ENCODE results near the gene MAP2. TPM values are rescaled to one million over a fixed set of nuclear protein-coding genes. Genes with fewer than 3 reads are reported as not detected.

Gene MAP2
- total and polyA plus RNA-seq, 2 of the 13 experiments (the other 11 are each of a cell fraction or from before 2014, with no cell fraction given): 0.08 TPM; not detected in 1

DNA sequence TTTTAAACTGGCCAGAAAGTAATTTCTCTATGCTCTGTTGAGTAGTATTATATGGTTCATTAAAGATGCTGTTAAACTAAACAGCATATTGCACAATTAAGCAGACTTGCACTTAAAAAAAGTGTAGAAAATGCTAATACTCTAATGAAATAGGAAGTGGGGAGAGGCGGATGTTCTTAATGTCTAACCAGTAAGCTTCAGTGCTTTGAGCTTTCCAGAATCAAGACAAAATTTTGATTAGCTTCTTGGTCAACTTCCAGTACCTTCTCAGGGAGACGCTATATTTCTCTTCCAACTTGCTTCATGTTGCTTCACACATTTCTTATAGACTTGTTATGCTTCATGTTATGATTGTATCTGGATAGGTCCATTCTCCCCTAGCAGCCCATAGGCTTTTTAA is 89.1 kb downstream of the MAP2 start:
- Histone ChIP-seq H4K20me1 (ENCODE audit: insufficient read depth, low read length) (no peaks in the 10 kb centered on the region), H3K79me2 (ENCODE audit: insufficient read depth, low read length) (no peaks in the 10 kb centered on the region), H3K27ac (ENCODE audit: extremely low read length, insufficient read depth, low read length) (no peak overlapping the region), H3K9me3 (ENCODE audit: low read length) (no peaks in the 10 kb centered on the region), H3K27me3 (ENCODE audit: control insufficient read depth in 1 of 2, insufficient read depth in 2 of 2, low read length in 2 of 2) (no peaks in the 10 kb centered on the region), H3K36me3 (replicated peaks in 1 of 2; ENCODE audit: control insufficient read depth in 1 of 2, insufficient read depth in 2 of 2, low read length in 2 of 2) (no peaks in the 10 kb centered on the region), H2AFZ (ENCODE audit: low read length) (no peak overlapping the region), H3K4me3 (replicated peaks in 1 of 3; ENCODE audit: insufficient read depth in 1 of 3, low read depth in 2 of 3, low read length in 3 of 3) (no peak overlapping the region), H3K4me2 (ENCODE audit: low read depth, low read length) (no peak overlapping the region), H3K9ac (ENCODE audit: insufficient read depth, low read depth, low read length) (no peak overlapping the region), H3K4me1 (ENCODE audit: insufficient read depth, low read length) (peaks cover 7% of the 10 kb centered on the region)
- DNase-seq (ENCODE audit: low spot score): no peak
- WGBS (ENCODE audit: low lambda C conversion rate): 24% methylated on average over 2 of the region's 2 CpGs
- ATAC-seq: no peak
- ChIA-PET POLR2A (no interaction called here), CTCF (ENCODE audit: low intra/inter-chr PET ratio, low total read pairs) (no interaction called here)
- no TSS peak for BruUV-seq (replicated peaks)
- FAIRE-seq: no peak
- intact Hi-C loops (cut with micrococcal nuclease; ENCODE audit: unreplicated experiment) (no loop called here), in situ Hi-C loops (cut with HindIII; ENCODE audit: extremely low pct_ligation_motif_present, low pct_unique_long_range_greater_than_20kb) (no loop called here)
- TF ChIP-seq ZNF414 (CRISPR knock-in tag; IDR thresholded peaks at IDR 0.05) (no peak), MEIS1 (CRISPR knock-in tag; IDR thresholded peaks at IDR 0.05; ENCODE audit: borderline replicate concordance) (no peak), NR3C1 (CRISPR knock-in tag; IDR thresholded peaks at IDR 0.05) (no peak), MTA1 (CRISPR knock-in tag; IDR thresholded peaks at IDR 0.05; ENCODE audit: borderline replicate concordance) (no peak), ZNF839 (CRISPR knock-in tag; IDR thresholded peaks at IDR 0.05; ENCODE audit: borderline replicate concordance) (no peak), ZBTB4 (CRISPR knock-in tag; IDR thresholded peaks at IDR 0.05; ENCODE audit: borderline replicate concordance) (no peak), ZFP1 (CRISPR knock-in tag; IDR thresholded peaks at IDR 0.05) (no peak)
- TF ChIP-seq, protein P1, sequence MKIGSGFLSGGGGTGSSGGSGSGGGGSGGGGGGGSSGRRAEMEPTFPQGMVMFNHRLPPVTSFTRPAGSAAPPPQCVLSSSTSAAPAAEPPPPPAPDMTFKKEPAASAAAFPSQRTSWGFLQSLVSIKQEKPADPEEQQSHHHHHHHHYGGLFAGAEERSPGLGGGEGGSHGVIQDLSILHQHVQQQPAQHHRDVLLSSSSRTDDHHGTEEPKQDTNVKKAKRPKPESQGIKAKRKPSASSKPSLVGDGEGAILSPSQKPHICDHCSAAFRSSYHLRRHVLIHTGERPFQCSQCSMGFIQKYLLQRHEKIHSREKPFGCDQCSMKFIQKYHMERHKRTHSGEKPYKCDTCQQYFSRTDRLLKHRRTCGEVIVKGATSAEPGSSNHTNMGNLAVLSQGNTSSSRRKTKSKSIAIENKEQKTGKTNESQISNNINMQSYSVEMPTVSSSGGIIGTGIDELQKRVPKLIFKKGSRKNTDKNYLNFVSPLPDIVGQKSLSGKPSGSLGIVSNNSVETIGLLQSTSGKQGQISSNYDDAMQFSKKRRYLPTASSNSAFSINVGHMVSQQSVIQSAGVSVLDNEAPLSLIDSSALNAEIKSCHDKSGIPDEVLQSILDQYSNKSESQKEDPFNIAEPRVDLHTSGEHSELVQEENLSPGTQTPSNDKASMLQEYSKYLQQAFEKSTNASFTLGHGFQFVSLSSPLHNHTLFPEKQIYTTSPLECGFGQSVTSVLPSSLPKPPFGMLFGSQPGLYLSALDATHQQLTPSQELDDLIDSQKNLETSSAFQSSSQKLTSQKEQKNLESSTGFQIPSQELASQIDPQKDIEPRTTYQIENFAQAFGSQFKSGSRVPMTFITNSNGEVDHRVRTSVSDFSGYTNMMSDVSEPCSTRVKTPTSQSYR (CRISPR knock-in tag; IDR thresholded peaks at IDR 0.05; ENCODE audit: borderline replicate concordance): no peak
- TF ChIP-seq, protein P2, sequence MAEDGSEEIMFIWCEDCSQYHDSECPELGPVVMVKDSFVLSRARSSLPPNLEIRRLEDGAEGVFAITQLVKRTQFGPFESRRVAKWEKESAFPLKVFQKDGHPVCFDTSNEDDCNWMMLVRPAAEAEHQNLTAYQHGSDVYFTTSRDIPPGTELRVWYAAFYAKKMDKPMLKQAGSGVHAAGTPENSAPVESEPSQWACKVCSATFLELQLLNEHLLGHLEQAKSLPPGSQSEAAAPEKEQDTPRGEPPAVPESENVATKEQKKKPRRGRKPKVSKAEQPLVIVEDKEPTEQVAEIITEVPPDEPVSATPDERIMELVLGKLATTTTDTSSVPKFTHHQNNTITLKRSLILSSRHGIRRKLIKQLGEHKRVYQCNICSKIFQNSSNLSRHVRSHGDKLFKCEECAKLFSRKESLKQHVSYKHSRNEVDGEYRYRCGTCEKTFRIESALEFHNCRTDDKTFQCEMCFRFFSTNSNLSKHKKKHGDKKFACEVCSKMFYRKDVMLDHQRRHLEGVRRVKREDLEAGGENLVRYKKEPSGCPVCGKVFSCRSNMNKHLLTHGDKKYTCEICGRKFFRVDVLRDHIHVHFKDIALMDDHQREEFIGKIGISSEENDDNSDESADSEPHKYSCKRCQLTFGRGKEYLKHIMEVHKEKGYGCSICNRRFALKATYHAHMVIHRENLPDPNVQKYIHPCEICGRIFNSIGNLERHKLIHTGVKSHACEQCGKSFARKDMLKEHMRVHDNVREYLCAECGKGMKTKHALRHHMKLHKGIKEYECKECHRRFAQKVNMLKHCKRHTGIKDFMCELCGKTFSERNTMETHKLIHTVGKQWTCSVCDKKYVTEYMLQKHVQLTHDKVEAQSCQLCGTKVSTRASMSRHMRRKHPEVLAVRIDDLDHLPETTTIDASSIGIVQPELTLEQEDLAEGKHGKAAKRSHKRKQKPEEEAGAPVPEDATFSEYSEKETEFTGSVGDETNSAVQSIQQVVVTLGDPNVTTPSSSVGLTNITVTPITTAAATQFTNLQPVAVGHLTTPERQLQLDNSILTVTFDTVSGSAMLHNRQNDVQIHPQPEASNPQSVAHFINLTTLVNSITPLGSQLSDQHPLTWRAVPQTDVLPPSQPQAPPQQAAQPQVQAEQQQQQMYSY (CRISPR knock-in tag; IDR thresholded peaks at IDR 0.05): no peak

All from HepG2 (cell line).